HTERT RPE-1 (cell line): ENCODE results near the gene ZDHHC13.

Source experiments
- in situ Hi-C: fragments of 300-500 bp; cut with MboI; formaldehyde crosslinking; loops from 4 replicates; pipeline ENCODE4 v1.14.3; 2020; ENCODE audit warnings: low sequenced_read_pairs

ZDHHC13 gene

DNA sequence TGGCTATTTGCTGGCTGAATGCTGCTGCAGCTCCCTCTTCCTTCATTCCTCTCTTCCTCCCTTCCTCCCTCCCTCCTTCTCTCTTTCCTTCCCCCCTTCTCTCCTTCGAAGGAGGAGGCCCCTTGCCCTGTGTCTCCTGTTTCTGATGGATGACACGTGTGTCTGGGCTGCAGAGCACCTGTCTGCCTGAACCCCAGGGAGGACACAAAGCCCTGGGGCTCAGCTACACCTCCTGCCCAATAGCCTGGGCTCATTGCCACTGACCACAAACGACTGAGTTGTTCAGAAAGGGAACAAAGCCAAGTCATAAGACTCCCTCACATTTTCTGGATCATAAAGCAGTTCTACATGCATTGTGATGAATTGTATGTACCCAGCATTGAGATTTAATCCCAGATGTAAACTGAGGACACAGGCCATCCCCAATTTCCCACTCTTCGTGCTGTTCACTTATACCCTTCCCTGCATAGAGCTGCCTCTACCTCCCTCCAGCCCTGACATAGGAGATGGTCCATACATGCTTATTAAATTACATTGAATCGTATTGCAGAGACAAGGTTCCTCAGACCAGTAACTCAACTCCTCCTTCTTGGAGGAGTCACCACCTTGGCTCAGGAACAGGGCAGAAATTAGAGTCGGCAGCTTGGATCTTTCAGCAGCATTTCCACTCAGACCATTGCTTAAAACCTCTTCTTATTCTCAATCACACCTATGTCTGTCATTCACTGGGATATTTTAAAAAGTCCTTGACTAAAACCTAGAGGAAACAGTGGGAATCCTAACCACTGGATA lies 83.6 kb downstream of the ZDHHC13 start:
- in situ Hi-C loops, result no loop called here

DNA sequence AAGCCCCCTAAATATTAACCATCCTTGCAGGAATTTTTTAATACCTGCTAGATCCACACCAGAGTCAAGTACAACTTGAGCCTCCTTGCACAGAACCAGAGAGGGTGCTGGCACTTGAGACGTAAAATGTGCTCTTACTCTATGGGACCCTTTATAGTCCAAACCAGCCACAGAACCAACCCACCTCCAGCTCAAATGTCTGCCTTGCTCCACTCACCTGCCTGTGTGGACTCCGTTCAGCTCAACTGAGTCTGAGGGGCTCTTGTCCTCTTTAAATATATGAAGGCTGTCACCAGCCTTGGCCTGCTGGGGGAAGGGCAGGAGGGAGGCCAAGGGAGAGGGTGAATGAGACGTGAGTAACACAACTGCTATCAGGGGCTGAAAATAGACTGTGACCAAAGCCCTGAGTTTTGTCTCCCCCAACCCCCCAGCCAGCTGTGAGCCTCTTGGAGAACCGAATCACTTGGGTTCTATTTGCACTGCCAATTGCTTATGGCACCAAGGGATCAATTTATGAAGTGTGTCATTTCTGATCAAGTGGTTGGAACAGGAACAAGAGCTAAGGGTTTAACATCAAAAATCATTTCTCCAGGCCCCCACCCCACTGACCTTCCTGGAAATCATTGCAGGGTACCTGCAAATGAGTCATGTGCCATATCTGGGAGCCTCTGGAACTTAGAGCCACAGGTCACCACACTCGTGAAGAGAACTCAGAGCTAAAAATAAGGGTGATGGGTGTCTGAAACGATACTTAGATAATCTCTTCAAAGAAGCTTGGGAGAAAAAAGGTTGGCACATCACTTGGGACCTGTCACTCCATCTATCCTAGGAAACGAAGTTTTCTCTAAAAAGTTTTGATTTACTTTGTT lies 85.0 kb downstream of the ZDHHC13 start, which contains the start of gene CSRP3:
Gene CSRP3, minus strand, starts transcription at position 247 of the 869 bp plus-strand sequence. CDS start 9,535 bp downstream, outside the sequence.
- in situ Hi-C loops, result no loop called here

DNA sequence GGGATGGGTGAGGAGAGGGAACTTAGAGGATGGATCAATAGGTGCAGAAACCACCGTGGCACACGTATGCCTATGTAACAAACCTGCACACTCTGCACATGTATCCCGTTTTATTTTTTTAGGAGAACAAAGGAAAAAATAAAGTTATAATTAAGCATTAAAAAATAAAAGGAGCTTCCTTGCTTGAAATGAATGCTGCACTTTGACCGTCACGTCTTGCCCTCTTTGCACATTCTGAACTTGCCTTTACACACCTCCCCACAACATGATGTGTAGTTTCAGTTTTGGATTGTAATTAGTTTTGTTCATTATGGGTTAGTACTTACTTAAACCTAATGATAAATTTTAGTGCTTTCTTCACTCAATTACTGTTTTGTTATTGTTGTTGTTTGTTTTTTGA lies 87.9 kb downstream of the ZDHHC13 start:
- in situ Hi-C loops, result no loop called here

DNA sequence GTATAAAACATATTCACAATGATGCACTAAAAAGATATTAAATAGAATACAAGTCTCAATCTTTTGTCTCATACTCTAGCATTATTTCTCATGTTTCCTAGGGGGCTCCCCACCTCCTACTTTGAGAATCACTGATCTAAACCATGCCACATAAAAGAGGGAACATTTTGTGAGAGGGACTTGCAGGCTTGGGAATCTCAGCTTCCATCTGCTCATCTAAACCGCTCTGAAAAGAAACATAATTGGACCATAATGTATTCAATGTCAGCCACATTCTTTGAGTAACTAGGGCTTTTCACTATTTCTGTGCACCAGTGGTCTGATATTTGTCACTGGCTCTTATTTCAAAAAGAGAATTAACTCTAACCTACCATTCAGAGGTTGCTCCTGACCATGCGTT lies 91.2 kb downstream of the ZDHHC13 start:
- in situ Hi-C loops, result no loop called here

DNA sequence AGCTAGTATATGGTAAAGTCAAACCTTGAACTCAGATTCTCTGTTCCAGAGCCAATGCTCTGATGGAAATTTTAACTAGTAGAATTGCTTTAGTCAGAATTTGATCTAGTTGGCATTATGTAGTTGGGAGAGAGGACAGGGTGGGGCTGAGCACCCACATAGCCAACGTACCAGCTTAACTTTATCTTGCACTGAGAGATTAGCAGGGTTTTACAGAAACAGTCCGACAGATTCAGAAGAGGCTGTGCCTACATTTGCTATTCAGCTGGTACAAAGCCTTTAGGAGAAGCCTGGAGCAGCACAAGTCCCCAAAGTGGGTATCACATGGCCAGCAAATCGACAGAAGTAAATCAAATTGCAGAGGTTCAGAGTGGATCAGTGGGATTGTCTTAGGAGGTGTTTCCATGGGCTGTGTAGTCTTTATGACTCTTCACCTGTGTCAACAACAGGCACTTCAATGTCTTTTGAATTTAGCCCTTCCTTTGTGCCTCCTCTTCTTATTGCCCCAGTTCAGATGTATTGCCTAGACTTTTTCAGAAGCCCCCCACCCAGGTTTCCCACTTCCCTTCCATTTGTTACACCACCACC lies 92.1 kb downstream of the ZDHHC13 start:
- in situ Hi-C loops, result no loop called here

DNA sequence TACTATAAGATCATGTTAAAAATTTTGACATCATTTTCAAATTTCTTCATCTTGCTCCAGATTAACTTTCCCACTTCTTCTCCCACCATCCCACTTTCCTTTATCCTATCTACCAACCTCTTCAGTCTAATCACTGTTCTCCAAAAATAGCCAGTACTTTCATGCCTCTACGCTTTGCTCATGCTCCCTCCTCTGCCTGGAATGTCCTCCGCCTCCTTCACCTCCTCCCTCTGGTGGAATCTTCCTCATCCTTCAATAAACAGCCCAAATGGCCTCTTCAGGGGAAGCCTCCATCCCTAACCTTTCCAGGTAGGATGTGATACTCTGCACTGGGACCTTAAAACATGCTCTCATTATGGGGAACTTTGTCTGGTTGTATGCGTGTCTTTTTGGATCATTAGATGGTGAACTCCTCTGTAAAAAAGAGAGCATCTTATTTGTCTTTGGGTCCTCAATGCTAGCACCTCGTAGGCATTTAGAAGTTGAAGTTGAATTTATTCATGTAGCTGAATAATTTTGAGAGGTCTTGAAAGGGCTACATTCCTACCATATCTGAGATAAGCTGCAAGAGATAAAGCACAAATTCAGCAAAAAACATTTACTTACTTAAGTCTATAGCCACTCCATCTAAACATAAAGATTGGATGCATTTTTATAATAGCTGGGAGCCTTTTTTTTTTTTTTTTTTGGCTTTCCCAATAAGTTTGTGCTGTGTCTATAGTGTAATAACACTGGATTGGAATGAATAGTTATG lies 92.8 kb downstream of the ZDHHC13 start:
- in situ Hi-C loops, result no loop called here

DNA sequence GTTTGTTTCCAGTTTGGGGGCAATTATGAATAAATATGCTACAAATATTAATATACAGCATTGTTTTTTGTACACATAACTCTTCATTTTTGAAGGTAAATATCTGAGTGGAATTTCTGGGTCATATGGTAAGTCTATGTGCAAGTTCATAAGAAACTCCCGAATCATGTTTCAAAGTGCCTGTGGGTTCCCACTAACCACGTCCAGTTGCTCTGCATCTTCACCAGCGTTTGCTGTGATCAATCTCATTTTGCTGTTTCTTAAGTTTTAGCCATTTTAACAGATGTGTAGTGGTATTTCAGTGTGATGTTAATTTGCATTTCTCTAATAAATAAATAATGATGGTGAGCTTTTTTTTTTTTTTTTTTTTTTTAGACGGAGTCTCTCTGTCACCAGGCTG lies 99.1 kb downstream of the ZDHHC13 start:
- in situ Hi-C loops, result no loop called here

DNA sequence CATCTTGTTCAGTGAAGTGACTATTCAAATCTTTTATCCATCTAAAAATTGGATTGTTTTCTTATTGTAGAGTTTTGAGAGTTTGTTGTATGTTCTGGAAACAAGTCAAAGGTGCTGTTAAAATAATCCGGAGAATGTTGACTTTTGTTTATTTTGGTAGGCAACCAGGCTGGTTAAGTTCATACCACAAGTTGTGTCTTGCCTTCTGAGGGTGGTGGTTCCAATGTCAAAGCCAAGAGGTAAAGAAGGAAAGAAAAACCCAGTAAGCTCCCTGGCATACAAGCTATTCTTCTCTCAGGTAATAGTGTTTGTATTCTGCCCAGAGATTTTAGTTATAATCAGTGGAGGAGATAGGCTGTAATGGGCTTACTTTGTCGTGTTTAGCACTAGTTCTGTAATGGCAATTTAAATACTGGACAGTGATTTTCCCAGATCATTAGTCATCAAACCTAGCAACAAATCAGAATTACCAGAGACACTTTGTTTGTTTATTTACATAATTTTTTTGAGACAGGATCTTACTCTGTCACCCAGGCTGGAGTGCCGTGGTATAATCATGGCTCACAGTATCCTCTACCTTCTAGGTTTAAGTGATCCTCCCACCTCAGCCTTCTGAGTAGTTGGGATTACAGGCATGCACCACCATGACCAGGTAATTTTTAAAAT lies 99.9 kb downstream of the ZDHHC13 start:
- in situ Hi-C loops, result no loop called here

DNA sequence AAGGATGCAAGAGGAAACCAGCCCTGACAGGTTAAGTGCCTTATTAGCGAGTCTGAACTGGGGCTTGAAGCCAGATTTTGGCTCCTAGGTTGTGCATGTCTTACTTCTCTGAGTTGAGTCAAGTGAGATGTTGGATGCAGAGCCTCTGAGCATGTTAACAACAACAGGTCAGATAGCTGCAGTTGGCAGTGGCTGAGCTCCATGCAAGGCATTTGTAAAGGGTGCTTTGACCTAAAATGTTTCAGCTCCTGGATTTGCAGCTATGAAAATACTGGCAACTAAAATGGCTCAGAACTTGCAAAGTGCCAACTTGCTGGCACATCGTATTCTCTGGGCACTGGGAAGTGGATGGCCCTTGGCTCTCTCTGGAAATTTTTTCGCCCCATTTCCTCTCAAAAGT lies 101.2 kb downstream of the ZDHHC13 start:
- in situ Hi-C loops, result no loop called here

DNA sequence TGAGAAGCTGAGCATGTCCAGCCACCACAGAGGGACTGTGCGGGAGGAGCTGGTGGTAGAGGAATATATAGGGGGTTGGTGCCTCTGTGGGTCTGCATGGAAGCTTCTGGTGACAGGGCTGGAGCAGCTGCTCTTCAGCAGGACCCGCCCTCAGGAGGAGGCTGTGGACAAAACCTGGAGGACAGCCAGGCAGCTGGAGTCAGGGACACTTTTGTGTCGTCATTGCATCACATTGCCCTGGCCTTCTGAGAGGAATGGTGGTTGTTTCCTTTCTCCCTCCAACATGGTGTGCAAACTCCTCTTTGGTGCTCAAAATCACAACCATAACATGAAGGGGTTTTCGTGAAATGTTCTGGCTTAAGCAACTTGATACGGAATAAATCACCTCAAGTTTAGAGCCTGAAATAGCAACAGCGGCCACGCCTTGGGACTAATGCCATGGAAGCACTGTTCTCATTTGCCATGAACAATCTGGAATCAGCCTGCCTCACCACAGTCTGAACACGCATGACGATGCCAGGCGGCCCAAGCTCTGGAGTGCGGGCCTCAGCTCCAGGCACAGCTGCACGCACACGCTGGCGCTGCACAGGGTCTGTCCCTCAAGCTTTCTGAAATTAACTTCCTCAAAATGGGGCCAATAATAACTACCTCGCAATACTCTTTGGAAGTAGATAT lies 102.0 kb downstream of the ZDHHC13 start:
- in situ Hi-C loops, result no loop called here

DNA sequence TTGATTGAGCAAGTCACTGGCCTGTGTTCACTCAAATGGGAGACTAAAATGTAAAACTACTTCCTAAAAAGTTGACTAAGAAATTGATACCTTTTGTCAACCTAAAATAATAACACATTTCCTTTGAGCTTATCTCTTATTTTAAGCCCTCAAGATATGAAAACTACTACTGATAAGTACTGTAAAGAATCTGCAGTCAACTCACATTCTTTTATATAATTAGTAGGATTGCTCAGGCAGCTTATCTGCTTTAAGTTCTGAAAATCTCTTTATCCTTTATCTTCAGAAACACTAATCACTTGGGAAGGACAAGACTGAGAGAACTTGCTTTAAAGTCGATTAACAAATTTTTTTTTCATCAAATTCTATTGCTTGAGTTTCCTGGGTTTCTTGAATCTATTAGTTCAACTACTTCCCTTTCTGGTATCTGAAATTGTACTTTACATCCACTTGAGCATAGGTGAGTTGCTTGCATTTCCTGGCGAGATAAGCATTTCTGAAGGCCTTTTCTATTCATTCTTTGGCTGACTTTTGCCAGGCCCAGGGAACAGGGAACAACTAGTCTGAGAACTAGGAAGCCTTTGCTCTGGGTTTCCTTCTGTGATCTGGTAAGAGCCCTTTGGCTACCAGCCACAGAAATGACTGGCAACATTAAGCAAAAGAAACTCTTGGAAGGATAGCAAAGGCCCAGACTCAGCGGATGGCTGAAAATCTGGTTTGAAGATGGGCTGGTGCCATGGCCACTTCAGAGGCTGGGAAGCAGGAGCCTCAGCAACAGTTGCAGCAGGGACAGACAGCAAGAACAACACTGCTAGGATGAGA lies 104.1 kb downstream of the ZDHHC13 start:
- in situ Hi-C loops, result no loop called here

DNA sequence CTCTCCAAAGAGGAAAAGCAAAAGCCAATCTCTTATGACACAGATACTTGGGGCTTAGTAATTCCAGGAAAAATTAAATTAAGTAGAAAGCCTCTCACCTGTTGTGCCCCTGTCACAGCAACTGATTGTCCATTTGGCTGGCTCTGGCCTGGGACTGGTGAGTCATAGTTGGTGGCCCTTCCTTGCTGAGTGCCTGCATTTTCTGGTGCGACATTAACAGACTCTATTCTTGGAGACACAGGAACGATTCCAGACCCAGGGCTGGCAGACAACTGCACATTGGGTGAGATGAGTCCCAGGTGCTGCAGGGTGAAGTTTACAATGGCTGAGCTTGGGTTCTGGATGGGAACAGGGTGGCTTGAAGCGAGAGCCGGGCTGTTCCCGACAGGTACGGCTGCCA lies 108.2 kb downstream of the ZDHHC13 start:
- in situ Hi-C loops, result no loop called here

DNA sequence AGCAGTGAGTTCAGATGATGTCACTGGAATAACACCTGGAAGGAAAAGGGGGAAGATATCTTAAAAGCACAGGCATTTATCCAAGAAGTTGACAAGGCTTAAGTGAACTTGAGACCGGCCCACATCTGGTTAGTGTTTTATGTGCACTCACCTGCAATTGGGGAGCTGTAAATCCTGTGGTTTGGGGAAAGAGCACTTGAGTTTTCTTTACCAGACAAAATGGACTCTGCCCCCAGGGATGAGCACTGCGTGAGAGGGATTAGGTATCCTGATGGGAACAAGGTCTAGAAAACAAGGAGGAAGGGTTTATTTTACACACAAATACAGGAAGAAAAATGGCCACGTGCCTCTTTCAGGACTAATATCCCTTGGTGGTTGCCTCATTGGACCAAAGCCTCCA lies 108.6 kb downstream of the ZDHHC13 start:
- in situ Hi-C loops, result no loop called here
